GM12878 (cell line): ENCODE data around the gene CACTIN. TPM values are rescaled to one million over a fixed set of nuclear protein-coding genes. Genes with fewer than 3 reads are reported as not detected.

Experiments
- ATAC-seq: fragments of 200-7000 bp; cut with Tn5 transposase; 3 replicates; pipeline ENCODE4 v1.9.1; 2020; ENCODE audit warnings: mild to moderate bottlenecking, moderate library complexity
- BruUV-seq: library from RNA; stranded (reverse); fragments of 400-500 nt; replicated peaks from 2 replicates; lab custom pipeline; 2021; lab: Mats Ljungman, UMichigan
- CTCF ChIA-PET: fragments of 300-600 bp; sonication (Branson Sonifier 250); formaldehyde crosslinking; extraction: SDS; loops from one replicate; lab custom pipeline; 2021; ENCODE audit warnings: inconsistent platforms; lab: Yijun Ruan, JAX
- POLR2A ChIA-PET: fragments of 350-600 bp; formaldehyde crosslinking; extraction: SDS; loops from one replicate; lab custom pipeline; 2021; ENCODE audit warnings: inconsistent platforms; lab: Charles Lee
- RAD21 ChIA-PET: fragments of 300-600 bp; sonication (Branson Sonifier 250); formaldehyde crosslinking; loops from one replicate; lab custom pipeline; 2023; ENCODE audit warnings: antibody characterized with exemption; ENCODE audit not compliant: unreplicated experiment; lab: Charles Lee
- SMC1A ChIA-PET: fragments of 300-600 bp; sonication (Branson Sonifier 250); formaldehyde crosslinking; loops from one replicate; lab custom pipeline; 2023; ENCODE audit not compliant: unreplicated experiment, uncharacterized antibody; lab: Charles Lee
- DNase-seq: peaks from one replicate; pipeline ENCODE4 v3.0.0-alpha.2; 2011; ENCODE audit warnings: low read depth, low spot score
- FAIRE-seq: peaks from 3 replicates; lab custom pipeline; 2011; peaks lifted over from hg19 to GRCh38; lab: Jason Lieb, UNC
- H2AFZ ChIP-seq: 2 replicates; pipeline ENCODE4 v1.6.0; 2011; ENCODE audit warnings: low read depth, low read length, control low read depth; ENCODE audit not compliant: control insufficient read depth
- H3K27ac ChIP-seq: 2 replicates; pipeline ENCODE4 v1.5.1; 2011; ENCODE audit warnings: control low read depth; ENCODE audit not compliant: control insufficient read depth, insufficient read depth
- H3K27me3 ChIP-seq, 2 experiments: replicated peaks in 1 of 2; 2 replicates each; pipeline versions ENCODE4 v1.6.0 to v1.6.1; 2011; ENCODE audit warnings: low read length in 1 of 2; ENCODE audit not compliant: control insufficient read depth in 2 of 2, insufficient read depth in 2 of 2
- H3K36me3 ChIP-seq, 2 experiments: 2 replicates each; pipeline ENCODE4 v1.5.1; 2011; ENCODE audit warnings: low read length in 1 of 2; ENCODE audit not compliant: control insufficient read depth in 2 of 2, insufficient read depth in 2 of 2
- H3K4me1 ChIP-seq: 2 replicates; pipeline ENCODE4 v1.6.1; 2011; ENCODE audit warnings: mild to moderate bottlenecking, low read length, moderate library complexity, mixed read lengths; ENCODE audit not compliant: control insufficient read depth, insufficient read depth
- H3K4me2 ChIP-seq: 2 replicates; pipeline ENCODE4 v1.6.0; 2011; ENCODE audit warnings: control low read depth; ENCODE audit not compliant: control insufficient read depth, insufficient read depth
- H3K4me3 ChIP-seq: fragments of 200-600 bp; sonication (generic); 2 replicates; pipeline ENCODE4 v1.5.1; 2016
- H3K79me2 ChIP-seq: 2 replicates; pipeline ENCODE4 v1.6.0; 2011; ENCODE audit warnings: low read length; ENCODE audit not compliant: control insufficient read depth, insufficient read depth
- H3K9ac ChIP-seq: 2 replicates; pipeline ENCODE4 v1.8.0; 2011; ENCODE audit warnings: low read length, control low read depth, mixed read lengths; ENCODE audit not compliant: control insufficient read depth, insufficient read depth
- H3K9me3 ChIP-seq: replicated peaks from 3 replicates; pipeline ENCODE4 v1.5.1; 2011; ENCODE audit warnings: mild to moderate bottlenecking, low read length; ENCODE audit not compliant: control insufficient read depth, insufficient read depth
- H4K20me1 ChIP-seq: 2 replicates; pipeline ENCODE4 v1.6.0; 2011; ENCODE audit not compliant: control insufficient read depth, insufficient read depth
- DPF2 ChIP-seq: fragments of 450-650 bp; IDR thresholded peaks from 2 replicates; pipeline ENCODE4 v1.6.1; 2017; ENCODE audit warnings: mild to moderate bottlenecking
- FOS ChIP-seq: IDR thresholded peaks from 3 replicates; pipeline ENCODE4 v1.6.1; 2011; ENCODE audit warnings: borderline replicate concordance; ENCODE audit not compliant: insufficient read length; ENCODE audit errors: extremely low read depth
- IKZF2 ChIP-seq, 2 experiments: fragments of 450-650 bp; IDR thresholded peaks; 2 replicates each; pipeline ENCODE4 v1.6.1; 2017; ENCODE audit warnings: mild to moderate bottlenecking in 2 of 2, moderate library complexity in 2 of 2
- JUNB ChIP-seq: IDR thresholded peaks from 2 replicates; pipeline ENCODE4 v1.6.1; 2016; ENCODE audit warnings: antibody characterized with exemption, mild to moderate bottlenecking
- MEF2B ChIP-seq: fragments of 450-650 bp; IDR thresholded peaks from 2 replicates; pipeline ENCODE4 v1.6.1; 2018; ENCODE audit warnings: mild to moderate bottlenecking, moderate library complexity; ENCODE audit not compliant: partially characterized antibody, poor library complexity, severe bottlenecking
- MTA2 ChIP-seq: fragments of 450-650 bp; IDR thresholded peaks from 2 replicates; pipeline ENCODE4 v1.6.1; 2016; ENCODE audit warnings: low read depth, mild to moderate bottlenecking, moderate library complexity
- NFXL1 ChIP-seq: fragments of 450-650 bp; IDR thresholded peaks from 2 replicates; pipeline ENCODE4 v1.6.1; 2017; ENCODE audit warnings: antibody characterized with exemption, mild to moderate bottlenecking, borderline replicate concordance
- RUNX3 ChIP-seq: IDR thresholded peaks from 2 replicates; pipeline ENCODE4 v1.6.1; 2012; ENCODE audit warnings: low read length, inconsistent platforms
- SREBF1 ChIP-seq: IDR thresholded peaks from 2 replicates; pipeline ENCODE4 v1.6.1; 2012; ENCODE audit warnings: mild to moderate bottlenecking, low read length
- YBX1 ChIP-seq: fragments of 450-650 bp; IDR thresholded peaks from 2 replicates; pipeline ENCODE4 v1.6.1; 2016; ENCODE audit warnings: antibody characterized with exemption
- WGBS: methylation state at CpG from one replicate; pipeline ENCODE4 v1.1.6; 2016; ENCODE audit warnings: low lambda C conversion rate; ENCODE audit not compliant: insufficient replicate concordance, insufficient coverage; ENCODE audit errors: missing lambda C conversion rate; 5-methylcytosine and 5-hydroxymethylcytosine counted together
- in situ Hi-C: fragments of 300-500 bp; cut with MboI; formaldehyde crosslinking; loops from 9 replicates; pipeline ENCODE4 v1.14.3; 2018; ENCODE audit warnings: mixed read lengths
- intact Hi-C: fragments of 100-400 bp; cut with micrococcal nuclease; formaldehyde crosslinking; loops from one replicate; pipeline ENCODE4 v1.14.2; 2022; ENCODE audit not compliant: unreplicated experiment
- polyA plus RNA-seq, 11 experiments: library from polyadenylated mRNA; depleted of rRNA in 4 of 11; unstranded in 6 of 11; stranded (reverse) in 5 of 11; fragments of >200 nt; fragmentation: Nextera tagmentation in 4 of 11; fragmentation: Illumina TruSeq in 1 of 11; extraction: Ambion mirVana in 4 of 11; extraction: Trizol in 1 of 11; gene quantifications; 1 replicate in 1 of 11; 2 replicates in 10 of 11; pipeline versions ENCODE4 v1.2.1 to v1.2.3, GENCODE V29; 2011 to 2016; ENCODE audit warnings: inconsistent platforms in 2 of 11, missing spikeins in 2 of 11, low read depth in 1 of 11
- total RNA-seq, 4 experiments: library from RNA; depleted of rRNA in 3 of 4; stranded (reverse); fragments of >200 nt in 3 of 4; fragmentation: Illumina TruSeq in 1 of 4; extraction: Trizol in 1 of 4; gene quantifications; 2 replicates each; pipeline versions ENCODE4 v1.2.1 to v1.2.3, GENCODE V29; 2013 to 2021
- TF ChIP-seq, protein P1 (sequence below): fragments of 450-650 bp; IDR thresholded peaks from 2 replicates; pipeline ENCODE4 v1.6.1; 2016; ENCODE audit warnings: mild to moderate bottlenecking
- TF ChIP-seq, protein P2 (sequence below): fragments of 450-650 bp; IDR thresholded peaks from 2 replicates; pipeline ENCODE4 v1.6.1; 2017; ENCODE audit warnings: mild to moderate bottlenecking
- TF ChIP-seq, protein P3 (sequence below): IDR thresholded peaks from 2 replicates; pipeline ENCODE4 v1.6.1; 2011; ENCODE audit warnings: mild to moderate bottlenecking, low read depth, low read length, moderate library complexity; ENCODE audit not compliant: insufficient replicate concordance
- TF ChIP-seq, protein P4 (sequence below): fragments of 450-650 bp; IDR thresholded peaks from 2 replicates; pipeline ENCODE4 v1.6.1; 2016; ENCODE audit warnings: mild to moderate bottlenecking
- TF ChIP-seq, protein P5 (sequence below): fragments of 450-650 bp; IDR thresholded peaks from 2 replicates; pipeline ENCODE4 v1.6.1; 2018; ENCODE audit warnings: borderline replicate concordance, mild to moderate bottlenecking; ENCODE audit not compliant: partially characterized antibody

The CACTIN gene
- total and polyA plus RNA-seq, 10 of the 15 experiments (the other 5 are each of a cell fraction or from before 2014, with no cell fraction given): 0.40 to 31.4 (median 12.5) TPM

DNA sequence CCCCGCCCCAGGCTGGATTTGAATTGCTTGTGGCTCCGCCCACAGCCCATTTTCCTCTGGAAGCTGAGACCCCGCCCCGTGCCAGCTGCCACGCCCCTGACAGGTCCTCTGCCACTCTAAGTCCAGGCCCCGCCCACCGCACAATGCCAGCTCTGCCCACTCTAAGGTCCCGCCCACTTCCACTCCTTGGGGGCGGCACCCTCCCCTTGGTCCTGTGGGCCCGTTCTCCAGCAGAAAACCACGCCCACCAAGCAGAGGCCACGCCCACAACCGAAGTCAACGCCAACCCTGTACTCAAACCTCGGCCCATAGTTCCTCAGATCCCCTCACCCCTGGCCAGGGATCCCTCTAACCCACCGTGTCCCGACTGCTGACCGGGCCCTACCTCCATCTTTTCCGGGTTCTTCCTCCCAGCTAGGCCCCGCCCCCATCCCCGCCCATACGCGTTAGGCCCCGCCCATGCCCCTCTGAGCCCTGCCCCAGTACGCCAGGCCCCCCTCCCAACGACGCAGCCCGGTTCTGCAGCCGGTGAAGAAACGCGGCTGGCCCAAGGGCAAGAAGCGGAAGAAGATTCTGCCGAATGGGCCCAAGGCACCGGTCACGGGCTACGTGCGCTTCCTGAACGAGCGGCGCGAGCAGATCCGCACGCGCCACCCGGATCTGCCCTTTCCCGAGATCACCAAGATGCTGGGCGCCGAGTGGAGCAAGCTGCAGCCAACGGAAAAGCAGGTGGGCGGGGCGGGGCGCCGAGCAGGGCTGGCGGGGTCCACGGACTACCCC lies 52.5 kb downstream of the CACTIN start:
- ATAC-seq (peak; percentile 59), DNase-seq (peak; percentile 49), FAIRE-seq (no peak)
- Histone ChIP-seq H3K36me3 (no peaks in the 10 kb centered on the region; a peak in 2 of 4 replicates), H3K4me2 (peak overlapping the region; percentile 82), H4K20me1 (no peaks in the 10 kb centered on the region), H3K79me2 (peaks cover 3% of the 10 kb centered on the region), H3K27me3 (no peaks in the 10 kb centered on the region), H3K4me3 (peak overlapping the region; percentile 99; the same call in 1 of the 2 replicates), H3K4me1 (peaks cover 3% of the 10 kb centered on the region), H2AFZ (no peak overlapping the region), H3K9me3 (no peaks in the 10 kb centered on the region), H3K9ac (peak overlapping the region; percentile 80; the same call in 1 of the 2 replicates), H3K27ac (no peak overlapping the region)
- POLR2A ChIA-PET: interaction anchor here (0.6 to 1.5 kb wide), 4 partner anchors 16 to 56 kb away, joined by 3 to 8 read pairs (median 4); partner anchors contain the start of gene MFSD12
- RAD21 ChIA-PET: no interaction called here
- intact Hi-C loops: loop anchor here (5.0 kb wide), 1 partner anchor 33 kb away; the partner anchor contains the start of gene TBXA2R
- SMC1A ChIA-PET: no interaction called here
- CTCF ChIA-PET: interaction anchor here (0.9 kb wide), 1 partner anchor 27 kb away, joined by 3 read pairs; no protein-coding TSS in a partner anchor
- BruUV-seq: no TSS peak
- in situ Hi-C loops: no loop called here
- 67% methylated on average over 50 of the region's 55 CpGs for WGBS
- TF ChIP-seq, protein P1, sequence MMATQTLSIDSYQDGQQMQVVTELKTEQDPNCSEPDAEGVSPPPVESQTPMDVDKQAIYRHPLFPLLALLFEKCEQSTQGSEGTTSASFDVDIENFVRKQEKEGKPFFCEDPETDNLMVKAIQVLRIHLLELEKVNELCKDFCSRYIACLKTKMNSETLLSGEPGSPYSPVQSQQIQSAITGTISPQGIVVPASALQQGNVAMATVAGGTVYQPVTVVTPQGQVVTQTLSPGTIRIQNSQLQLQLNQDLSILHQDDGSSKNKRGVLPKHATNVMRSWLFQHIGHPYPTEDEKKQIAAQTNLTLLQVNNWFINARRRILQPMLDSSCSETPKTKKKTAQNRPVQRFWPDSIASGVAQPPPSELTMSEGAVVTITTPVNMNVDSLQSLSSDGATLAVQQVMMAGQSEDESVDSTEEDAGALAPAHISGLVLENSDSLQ: peak; percentile 95
- no peak for TF ChIP-seq MEF2B
- no peak for TF ChIP-seq YBX1
- TF ChIP-seq JUNB: no peak
- TF ChIP-seq, protein P2, sequence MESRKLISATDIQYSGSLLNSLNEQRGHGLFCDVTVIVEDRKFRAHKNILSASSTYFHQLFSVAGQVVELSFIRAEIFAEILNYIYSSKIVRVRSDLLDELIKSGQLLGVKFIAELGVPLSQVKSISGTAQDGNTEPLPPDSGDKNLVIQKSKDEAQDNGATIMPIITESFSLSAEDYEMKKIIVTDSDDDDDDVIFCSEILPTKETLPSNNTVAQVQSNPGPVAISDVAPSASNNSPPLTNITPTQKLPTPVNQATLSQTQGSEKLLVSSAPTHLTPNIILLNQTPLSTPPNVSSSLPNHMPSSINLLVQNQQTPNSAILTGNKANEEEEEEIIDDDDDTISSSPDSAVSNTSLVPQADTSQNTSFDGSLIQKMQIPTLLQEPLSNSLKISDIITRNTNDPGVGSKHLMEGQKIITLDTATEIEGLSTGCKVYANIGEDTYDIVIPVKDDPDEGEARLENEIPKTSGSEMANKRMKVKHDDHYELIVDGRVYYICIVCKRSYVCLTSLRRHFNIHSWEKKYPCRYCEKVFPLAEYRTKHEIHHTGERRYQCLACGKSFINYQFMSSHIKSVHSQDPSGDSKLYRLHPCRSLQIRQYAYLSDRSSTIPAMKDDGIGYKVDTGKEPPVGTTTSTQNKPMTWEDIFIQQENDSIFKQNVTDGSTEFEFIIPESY: no peak
- no peak for TF ChIP-seq IKZF2 (IDR thresholded peaks at IDR 0.05)
- no peak; the same call in 1 of the 2 replicates for TF ChIP-seq RUNX3
- TF ChIP-seq, protein P3, sequence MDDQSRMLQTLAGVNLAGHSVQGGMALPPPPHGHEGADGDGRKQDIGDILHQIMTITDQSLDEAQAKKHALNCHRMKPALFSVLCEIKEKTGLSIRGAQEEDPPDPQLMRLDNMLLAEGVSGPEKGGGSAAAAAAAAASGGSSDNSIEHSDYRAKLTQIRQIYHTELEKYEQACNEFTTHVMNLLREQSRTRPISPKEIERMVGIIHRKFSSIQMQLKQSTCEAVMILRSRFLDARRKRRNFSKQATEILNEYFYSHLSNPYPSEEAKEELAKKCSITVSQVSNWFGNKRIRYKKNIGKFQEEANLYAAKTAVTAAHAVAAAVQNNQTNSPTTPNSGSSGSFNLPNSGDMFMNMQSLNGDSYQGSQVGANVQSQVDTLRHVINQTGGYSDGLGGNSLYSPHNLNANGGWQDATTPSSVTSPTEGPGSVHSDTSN: peak; percentile 90
- TF ChIP-seq NFXL1: no peak
- TF ChIP-seq FOS: no peak
- TF ChIP-seq, protein P4, sequence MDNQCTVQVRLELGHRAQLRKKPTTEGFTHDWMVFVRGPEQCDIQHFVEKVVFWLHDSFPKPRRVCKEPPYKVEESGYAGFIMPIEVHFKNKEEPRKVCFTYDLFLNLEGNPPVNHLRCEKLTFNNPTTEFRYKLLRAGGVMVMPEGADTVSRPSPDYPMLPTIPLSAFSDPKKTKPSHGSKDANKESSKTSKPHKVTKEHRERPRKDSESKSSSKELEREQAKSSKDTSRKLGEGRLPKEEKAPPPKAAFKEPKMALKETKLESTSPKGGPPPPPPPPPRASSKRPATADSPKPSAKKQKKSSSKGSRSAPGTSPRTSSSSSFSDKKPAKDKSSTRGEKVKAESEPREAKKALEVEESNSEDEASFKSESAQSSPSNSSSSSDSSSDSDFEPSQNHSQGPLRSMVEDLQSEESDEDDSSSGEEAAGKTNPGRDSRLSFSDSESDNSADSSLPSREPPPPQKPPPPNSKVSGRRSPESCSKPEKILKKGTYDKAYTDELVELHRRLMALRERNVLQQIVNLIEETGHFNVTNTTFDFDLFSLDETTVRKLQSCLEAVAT: no peak
- no peak for TF ChIP-seq SREBF1
- no peak for TF ChIP-seq MTA2
- TF ChIP-seq, protein P5, sequence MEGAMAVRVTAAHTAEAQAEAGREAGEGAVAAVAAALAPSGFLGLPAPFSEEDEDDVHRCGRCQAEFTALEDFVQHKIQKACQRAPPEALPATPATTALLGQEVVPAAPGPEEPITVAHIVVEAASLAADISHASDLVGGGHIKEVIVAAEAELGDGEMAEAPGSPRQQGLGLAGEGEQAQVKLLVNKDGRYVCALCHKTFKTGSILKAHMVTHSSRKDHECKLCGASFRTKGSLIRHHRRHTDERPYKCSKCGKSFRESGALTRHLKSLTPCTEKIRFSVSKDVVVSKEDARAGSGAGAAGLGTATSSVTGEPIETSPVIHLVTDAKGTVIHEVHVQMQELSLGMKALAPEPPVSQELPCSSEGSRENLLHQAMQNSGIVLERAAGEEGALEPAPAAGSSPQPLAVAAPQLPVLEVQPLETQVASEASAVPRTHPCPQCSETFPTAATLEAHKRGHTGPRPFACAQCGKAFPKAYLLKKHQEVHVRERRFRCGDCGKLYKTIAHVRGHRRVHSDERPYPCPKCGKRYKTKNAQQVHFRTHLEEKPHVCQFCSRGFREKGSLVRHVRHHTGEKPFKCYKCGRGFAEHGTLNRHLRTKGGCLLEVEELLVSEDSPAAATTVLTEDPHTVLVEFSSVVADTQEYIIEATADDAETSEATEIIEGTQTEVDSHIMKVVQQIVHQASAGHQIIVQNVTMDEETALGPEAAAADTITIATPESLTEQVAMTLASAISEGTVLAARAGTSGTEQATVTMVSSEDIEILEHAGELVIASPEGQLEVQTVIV: no peak
- TF ChIP-seq DPF2: 0 out of 2 replicates have a peak, but pooled peaks have one; percentile 29
